ENCODE measurements around the gene CNTNAP2. TPM values are rescaled to one million over a fixed set of nuclear protein-coding genes. Genes with fewer than 3 reads are reported as not detected.

CNTNAP2 gene
- total and polyA plus RNA-seq, 4 donors, result 0.14 to 2.3 (median 1.1) TPM

GRCh38 chr7:147646568-147646967 is 1530.0 kb downstream of the CNTNAP2 start:
- H3K9me3 ChIP-seq (ENCODE audit: control insufficient read depth in 4 of 4, low read length in 3 of 4), result peaks cover 0 to 3% (median 0%) of the 10 kb centered on the region in 4 donors
- WGBS, result 66% methylated on average over 4 of the region's 4 CpGs
- H3K27ac ChIP-seq (ENCODE audit: low read depth in 1 of 2, low read length in 2 of 2), result no peak overlapping the region
- H3K4me3 ChIP-seq (ENCODE audit: low read depth in 1 of 3, low read length in 3 of 3), result no peak overlapping the region
- no peaks in the 10 kb centered on the region for H3K36me3 ChIP-seq (ENCODE audit: control insufficient read depth in 4 of 4, insufficient read depth in 3 of 4, low read depth in 1 of 4, low read length in 3 of 4)
- TF ChIP-seq NR2F2 (IDR thresholded peaks at IDR 0.05) (no peak), GABPA (IDR thresholded peaks at IDR 0.05 in 1 of 2, conservative IDR thresholded peaks at IDR 0.05 in 1 of 2) (no peak), JUND (IDR thresholded peaks at IDR 0.05) (no peak), ZBTB33 (IDR thresholded peaks at IDR 0.05) (no peak), ATF3 (IDR thresholded peaks at IDR 0.05) (no peak)
- H3K27me3 ChIP-seq (ENCODE audit: control insufficient read depth in 4 of 4, insufficient read depth in 4 of 4, low read length in 3 of 4), result no peaks in the 10 kb centered on the region
- H3K9ac ChIP-seq (ENCODE audit: low read depth in 1 of 2, low read length in 2 of 2), result no peak overlapping the region
- no peak for DNase-seq (ENCODE audit: low spot score)
- H3K4me1 ChIP-seq (ENCODE audit: control insufficient read depth in 4 of 4, insufficient read depth in 4 of 4, low read length in 3 of 4), result no peaks in the 10 kb centered on the region

GRCh38 chr7:147650991-147651390 is 1534.4 kb downstream of the CNTNAP2 start:
- Histone ChIP-seq H3K36me3 (ENCODE audit: control insufficient read depth in 4 of 4, insufficient read depth in 3 of 4, low read depth in 1 of 4, low read length in 3 of 4) (no peaks in the 10 kb centered on the region), H3K4me1 (ENCODE audit: control insufficient read depth in 4 of 4, insufficient read depth in 4 of 4, low read length in 3 of 4) (no peaks in the 10 kb centered on the region), H3K27ac (ENCODE audit: low read depth in 1 of 2, low read length in 2 of 2) (no peak overlapping the region), H3K9me3 (ENCODE audit: control insufficient read depth in 4 of 4, low read length in 3 of 4) (peaks cover 0 to 3% (median 0%) of the 10 kb centered on the region in 4 donors), H3K9ac (ENCODE audit: low read depth in 1 of 2, low read length in 2 of 2) (no peak overlapping the region), H3K27me3 (ENCODE audit: control insufficient read depth in 4 of 4, insufficient read depth in 4 of 4, low read length in 3 of 4) (peaks cover 0 to 2% (median 0%) of the 10 kb centered on the region in 4 donors), H3K4me3 (ENCODE audit: low read depth in 1 of 3, low read length in 3 of 3) (no peak overlapping the region)
- TF ChIP-seq RAD21 (IDR thresholded peaks at IDR 0.05) (no peak), REST (IDR thresholded peaks at IDR 0.05) (no peak), FOXA2 (IDR thresholded peaks at IDR 0.05) (no peak), JUND (IDR thresholded peaks at IDR 0.05) (no peak), ZBTB33 (IDR thresholded peaks at IDR 0.05) (no peak), RXRA (IDR thresholded peaks at IDR 0.05) (no peak), TAF1 (conservative IDR thresholded peaks at IDR 0.05) (no peak), HNF4A (conservative IDR thresholded peaks at IDR 0.05) (no peak), CTCF (IDR thresholded peaks at IDR 0.05; ENCODE audit: low read depth, low read length, missing input control) (no peak)
- 87% methylated on average over 3 of the region's 3 CpGs for WGBS
- no peak for DNase-seq (ENCODE audit: low spot score)
